ENCODE data around the gene LIMK1.

DNA sequence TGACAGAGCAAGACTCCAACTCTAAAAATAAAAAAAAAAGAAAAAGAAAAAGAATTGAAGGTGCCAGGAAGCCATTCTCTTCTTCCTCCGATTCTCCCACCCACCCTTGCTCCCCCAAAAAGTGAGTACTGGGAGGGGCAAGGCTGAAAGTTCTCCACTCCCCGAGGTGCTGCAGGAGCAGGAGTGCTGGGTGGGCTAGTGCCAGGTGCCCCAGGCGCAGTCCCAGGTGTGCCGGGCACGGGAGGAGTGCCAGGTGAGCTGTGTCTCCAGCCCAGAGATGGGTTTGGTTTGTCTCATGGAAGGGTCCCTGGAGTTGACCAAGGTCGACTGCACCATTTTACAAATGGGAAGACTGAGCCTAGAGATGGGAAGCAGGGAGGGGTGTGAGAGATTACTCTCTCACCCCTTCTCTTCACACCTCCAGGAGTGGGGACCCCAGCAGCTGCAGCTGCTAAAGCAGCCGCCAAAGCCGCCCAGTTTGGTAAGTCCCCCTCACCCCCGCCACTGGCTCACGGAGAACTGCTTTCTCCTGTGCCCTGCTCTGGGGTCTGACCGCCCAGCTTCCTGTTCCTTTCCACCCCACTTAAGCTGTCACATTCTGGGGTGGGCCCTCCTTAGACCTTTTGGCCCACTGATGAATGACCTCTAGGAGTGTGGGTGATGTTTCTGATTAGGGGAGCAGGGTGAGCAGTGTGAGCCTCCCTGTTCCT, 26.2 kb upstream of the LIMK1 start:
- TF ChIP-seq CTCF (IDR thresholded peaks at IDR 0.05) (no peak), POLR2A (IDR thresholded peaks at IDR 0.05) (no peak)

Measured in testis (tissue), 2 donors.